HG03354 (cell line): ENCODE results near the gene VPS52.
A peak's percentile ranks its signal among the peaks of the same experiment; 100 is the strongest.

Experiments
- ATAC-seq: cut with Tn5 transposase; IDR thresholded peaks from one replicate; pipeline ENCODE4 v1.9.1; 2021; ENCODE audit warnings: mild to moderate bottlenecking; ENCODE audit not compliant: unreplicated experiment, poor library complexity, severe bottlenecking

Gene VPS52, protein sequence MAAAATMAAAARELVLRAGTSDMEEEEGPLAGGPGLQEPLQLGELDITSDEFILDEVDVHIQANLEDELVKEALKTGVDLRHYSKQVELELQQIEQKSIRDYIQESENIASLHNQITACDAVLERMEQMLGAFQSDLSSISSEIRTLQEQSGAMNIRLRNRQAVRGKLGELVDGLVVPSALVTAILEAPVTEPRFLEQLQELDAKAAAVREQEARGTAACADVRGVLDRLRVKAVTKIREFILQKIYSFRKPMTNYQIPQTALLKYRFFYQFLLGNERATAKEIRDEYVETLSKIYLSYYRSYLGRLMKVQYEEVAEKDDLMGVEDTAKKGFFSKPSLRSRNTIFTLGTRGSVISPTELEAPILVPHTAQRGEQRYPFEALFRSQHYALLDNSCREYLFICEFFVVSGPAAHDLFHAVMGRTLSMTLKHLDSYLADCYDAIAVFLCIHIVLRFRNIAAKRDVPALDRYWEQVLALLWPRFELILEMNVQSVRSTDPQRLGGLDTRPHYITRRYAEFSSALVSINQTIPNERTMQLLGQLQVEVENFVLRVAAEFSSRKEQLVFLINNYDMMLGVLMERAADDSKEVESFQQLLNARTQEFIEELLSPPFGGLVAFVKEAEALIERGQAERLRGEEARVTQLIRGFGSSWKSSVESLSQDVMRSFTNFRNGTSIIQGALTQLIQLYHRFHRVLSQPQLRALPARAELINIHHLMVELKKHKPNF

DNA sequence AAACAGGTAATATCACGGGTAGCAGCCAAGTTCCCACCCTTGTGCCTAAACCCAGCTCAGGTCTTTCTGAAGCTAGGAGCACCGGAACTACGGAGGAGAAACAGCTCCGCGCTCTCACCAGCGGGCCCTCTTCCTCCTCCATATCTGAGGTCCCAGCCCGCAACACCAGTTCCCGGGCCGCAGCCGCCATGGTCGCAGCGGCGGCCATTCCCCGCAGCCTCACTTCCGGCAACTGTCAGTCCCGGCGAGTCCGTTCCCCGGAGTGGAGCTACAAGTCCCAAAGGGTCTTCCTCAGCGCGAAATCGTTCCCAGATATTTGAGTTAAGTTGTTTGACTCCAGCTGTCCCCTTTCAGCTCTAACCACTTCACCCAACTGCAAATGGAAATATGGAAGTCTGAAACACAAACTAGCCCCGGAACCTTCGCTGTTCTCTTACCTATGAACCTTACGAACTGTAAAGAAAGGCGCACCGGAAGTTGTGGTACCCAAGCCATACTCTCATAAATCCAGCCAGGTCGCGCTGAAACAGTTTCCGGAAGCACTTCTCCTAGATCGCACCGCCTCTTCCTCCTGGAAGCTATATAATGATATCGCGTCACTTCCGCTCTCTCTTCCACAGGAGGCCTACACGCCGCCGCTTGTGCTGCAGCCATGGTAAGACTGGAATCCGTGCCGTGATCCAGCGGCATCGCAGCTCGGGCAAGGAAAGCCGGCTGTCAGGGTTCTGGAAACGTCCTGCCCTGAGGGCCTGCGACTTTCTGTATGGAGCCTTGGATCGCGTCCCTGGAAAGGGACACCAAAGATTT, at the start of gene VPS52, which contains the start of gene RPS18:
Gene VPS52 (minus strand): TSS at position 409 of the 807 bp plus-strand sequence. CDS start 201 bp downstream, at position 208.
Gene RPS18 (plus strand): TSS at position 608 of the 807 bp plus-strand sequence. CDS start 45 bp downstream, at position 653.
- peak; percentile 83 for ATAC-seq

DNA sequence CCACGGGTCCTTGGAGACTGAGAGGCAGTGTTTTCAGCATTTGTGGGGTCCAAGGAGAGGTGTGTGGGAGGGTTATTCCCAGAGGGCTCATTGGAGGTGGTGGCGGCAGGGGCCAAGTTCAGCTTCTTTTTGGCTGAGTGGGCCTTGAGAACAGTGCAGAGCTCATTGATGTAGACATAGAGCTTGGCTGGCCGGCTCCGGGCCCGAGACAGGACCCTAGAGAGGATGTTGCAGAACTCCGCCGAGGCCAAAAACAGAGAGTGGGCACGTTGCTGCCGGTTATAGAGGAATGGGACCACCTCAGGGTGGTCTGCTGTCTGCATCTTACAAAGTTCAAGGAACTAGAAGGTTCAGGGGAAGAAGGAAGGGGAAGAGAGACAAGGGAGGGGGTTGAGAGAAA, 49.6 kb upstream of the VPS52 start:
- no peak for ATAC-seq

DNA sequence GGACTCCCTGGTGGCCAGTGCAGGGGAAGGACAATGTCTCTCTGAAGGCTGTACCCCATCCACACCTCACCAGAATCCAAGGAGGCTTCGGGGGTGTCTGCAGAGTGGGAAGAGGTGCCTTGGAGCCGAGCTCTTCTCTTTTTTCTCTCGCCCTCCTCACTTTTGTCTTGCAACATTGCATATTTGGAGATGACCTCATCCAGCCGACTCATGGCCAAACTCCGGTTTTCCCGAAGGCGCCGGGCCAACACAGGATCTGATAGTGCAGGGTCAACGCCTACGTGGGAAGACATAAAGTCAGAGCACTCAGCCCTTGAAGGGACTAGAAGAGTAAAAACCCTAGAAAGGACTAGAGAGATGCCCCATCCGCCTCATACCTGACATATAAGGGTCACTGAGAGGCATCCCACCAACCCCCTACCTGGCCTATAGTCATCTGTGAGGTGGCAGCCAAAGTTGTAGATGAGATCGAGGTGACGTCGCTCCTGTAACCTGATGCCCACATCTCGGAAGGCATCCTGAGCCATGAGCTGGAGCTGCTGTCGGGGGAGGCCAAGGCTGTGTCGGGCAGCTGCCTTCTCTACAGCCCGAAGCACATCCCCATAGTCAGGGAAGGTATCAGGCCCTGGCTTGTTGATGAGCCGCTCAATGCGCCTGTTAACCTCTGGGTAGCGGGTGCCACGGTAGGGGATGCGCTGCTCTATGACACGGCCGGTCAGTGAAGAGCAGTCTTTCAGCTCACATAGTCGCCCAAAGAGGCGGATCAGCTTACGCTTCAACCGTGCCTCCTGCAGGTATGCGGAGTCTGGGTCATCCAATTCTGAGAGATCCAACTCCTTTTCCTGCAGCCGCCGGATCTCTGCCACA, 48.9 kb upstream of the VPS52 start:
- no peak for ATAC-seq

DNA sequence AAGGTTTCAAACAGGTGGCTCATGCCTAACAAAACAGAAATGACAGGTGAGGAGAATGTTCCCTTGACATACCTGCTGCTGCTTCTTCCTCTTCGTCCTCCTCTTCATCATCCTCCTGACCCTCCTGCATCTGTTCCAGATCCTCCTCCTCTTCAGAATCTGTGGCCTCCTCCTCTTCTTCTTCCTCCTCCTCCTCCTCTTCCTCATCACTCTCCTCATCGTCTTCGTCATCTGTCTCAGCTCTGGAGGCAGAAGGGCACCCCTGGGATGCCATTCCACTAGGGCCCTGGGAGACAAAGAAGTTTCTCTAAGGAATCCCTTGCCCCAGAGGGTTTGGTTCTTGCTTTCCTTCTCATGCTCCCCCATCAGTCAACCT, 48.3 kb upstream of the VPS52 start:
- no peak for ATAC-seq

DNA sequence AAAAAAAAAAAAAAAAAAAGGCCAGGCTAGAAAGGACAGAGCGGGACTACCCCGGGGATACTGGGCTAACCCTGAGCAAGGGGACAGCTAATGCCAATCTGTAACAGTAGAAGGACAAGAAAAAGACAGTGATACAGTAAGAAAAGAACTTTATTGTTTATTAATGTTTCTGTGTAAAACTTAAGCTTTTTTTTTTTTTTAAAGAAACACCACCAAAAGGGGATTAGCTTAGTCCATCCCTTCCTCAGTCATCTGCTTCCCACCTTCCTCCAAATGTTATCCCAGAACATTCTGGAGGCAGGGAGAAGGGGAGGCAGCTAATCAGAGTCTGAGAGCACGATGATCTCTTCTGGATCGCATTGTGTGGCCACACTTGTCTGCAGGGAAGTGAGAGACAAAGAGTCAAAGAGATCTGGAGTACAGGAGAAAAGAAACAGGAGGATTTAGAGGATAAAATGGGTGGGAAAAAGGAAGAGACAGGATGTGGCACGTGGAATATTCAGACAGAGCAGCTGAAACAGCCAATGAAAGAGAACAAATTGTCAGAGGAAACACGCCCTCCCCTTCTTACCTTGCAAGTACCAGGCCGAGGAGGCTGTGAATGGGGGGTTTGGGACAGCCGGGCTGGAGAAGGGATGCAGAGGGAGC, 46.9 kb upstream of the VPS52 start:
- no peak for ATAC-seq

DNA sequence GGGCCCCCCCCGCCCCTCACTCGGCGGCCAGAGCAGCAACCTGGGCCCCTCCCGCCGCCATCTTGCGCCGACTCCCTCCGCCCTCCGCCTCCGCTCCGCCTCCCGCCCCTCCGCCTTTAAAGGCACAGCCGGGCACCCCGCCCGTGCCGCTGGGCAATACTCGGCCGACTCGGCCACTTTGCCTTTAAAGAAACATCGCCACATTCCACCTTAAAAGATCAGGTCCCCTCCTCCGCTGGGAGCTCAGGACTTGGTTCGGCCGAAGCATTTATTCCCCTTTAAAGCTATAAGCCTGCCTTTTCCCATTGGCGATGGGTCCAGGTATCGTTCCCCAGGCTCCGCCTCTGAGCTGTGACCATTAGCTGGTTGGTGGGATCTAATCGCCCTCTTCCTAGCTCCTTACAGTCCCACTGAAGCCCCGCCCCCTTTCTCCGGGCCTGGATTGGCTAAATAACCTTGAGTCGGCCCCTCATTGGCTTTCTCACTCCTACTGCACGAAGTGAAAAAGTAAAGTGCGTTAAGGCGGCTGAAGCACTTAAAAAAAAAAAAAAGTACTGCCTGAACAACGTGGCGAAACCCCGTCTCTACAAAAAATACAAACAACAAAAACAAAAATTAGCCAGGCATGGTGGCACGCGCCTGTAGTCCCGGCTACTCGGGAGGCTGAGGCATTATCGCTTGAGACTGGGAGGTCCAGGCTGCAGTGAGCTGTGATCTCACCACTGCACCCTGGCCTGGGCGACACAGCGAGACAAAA, 46.2 kb upstream of the VPS52 start, which contains the start of gene ZBTB22:
Gene ZBTB22 (minus strand): TSS at position 76 of the 757 bp plus-strand sequence. CDS start 828 bp downstream, outside the sequence.
- peak; percentile 56 for ATAC-seq

DNA sequence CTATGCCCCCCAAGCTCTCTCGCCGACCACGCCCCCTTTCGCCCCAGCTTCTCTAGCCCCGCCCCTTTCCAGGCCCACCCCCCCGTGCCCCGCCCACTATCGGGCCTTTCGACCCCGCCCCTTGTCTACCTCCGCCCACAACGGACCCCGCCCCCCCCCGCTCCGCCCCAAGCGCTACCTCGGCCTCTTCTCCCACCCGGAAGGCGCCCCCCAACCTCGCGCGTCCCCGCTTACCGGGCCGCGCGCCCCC, 45.7 kb upstream of the VPS52 start:
- ATAC-seq = no peak

DNA sequence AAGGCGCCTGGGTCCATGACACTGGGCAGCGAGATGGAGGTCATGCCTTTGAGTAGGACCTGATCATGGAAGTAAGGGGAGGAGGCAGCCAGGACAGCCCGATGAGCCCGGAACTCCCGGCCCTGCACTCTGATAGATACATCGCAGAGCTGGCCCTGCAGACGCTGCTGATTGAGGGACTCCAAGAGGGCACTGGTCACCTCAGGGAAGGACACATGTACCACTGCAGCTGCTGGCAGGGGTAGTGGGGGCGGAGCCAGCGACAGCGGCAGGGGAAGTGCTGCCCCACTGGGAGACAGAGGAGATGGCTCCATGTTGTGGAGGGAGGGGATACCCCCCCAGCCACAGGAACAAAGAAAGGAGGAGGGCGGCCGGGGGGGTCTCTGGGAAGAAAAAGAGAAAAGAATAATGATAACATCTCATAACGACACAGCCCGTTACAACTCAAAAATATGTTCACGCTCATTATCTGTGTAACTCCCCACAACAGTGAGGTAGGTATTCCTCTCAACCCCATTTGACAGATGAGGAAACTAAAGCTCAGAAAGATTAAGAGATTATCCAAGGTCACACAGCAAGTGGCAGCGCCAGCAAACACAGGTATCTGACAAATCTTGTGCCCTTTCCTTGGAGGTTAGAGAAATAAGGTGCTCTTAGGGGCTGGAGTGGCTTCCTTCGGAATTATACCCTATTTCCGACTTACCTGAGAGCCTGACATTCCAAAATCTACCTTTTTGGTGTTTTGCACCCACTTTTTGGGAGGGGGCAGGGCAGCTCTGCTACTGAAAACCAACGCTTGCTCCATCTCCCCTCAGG, 45.1 kb upstream of the VPS52 start:
- ATAC-seq = no peak

DNA sequence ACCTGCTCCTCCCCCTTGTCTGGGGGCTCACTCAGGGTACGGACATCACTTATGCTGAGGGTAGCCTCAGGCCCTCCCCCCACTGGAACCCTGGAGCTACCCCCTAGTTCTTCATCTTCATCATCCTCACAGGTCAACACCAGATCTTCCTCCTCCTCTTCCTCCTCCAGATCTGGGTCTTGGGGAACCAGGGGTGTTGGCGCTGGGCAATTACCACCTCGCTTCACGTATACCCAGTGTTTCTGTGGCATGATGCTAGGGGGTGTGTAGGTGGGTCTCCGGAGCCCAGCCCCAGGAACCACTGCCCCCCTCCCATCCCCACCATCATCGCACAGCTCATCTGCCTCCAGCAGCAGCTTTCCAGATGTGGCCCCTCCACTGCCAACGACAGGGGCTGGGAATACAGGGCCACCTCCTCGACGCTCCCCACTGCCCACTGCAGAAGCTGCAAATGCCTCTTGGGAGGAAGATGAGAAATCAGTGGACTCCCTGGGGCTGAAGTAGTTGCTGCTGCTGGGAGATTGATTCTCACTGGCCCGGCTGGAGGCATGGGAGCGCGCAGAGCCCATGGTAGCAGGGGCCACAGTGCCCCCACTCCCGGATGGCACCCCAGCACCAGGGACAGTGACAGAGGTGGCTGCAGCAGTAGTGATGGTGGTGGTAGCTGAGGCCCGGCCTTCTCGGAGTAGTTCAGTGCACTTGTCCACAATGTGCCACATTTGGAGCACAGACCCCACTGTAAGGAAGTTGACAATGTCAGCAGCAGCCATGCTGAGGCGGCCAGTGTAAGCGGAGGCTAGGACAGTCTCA, 44.3 kb upstream of the VPS52 start:
- ATAC-seq = no peak

DNA sequence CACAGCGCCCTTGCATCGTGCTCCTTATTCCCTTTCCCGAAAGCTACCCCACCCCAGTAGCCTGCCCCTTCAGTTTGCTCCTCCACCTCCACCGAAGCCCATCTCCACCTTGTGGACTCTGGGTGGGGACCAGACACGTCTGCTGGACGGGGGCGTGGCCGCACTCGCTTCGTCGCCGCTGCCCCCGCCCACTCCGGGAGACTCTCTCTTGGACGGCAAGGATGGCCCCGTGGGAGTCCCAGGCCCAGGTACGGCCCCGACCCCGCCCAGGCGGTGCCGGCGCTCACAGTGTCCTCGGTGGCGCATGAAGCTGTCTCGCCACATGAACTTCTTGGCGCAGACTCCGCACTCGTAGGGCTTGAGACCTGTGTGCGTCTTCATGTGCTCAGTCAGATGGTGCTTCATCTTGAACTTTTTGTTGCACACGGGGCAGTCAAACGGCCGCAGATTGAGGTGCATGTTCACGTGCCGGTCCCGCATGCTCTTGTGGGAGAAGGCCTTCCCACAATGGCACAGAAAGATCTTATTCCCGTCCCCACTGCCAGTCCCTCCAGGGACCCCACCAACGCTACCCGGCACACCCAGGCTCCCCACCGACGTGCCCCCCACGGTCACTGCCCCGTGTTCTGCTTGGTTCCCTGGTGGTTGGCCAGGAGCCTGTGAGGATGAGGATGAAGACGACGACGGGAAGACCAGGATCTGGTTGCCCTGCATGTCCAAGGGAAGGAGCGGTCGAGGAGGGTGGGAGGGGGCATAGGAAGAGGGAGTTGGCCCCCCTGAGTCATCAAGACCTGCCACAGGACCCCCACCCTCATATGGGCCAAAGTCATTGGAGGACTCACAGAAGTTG, 43.5 kb upstream of the VPS52 start:
- no peak for ATAC-seq

DNA sequence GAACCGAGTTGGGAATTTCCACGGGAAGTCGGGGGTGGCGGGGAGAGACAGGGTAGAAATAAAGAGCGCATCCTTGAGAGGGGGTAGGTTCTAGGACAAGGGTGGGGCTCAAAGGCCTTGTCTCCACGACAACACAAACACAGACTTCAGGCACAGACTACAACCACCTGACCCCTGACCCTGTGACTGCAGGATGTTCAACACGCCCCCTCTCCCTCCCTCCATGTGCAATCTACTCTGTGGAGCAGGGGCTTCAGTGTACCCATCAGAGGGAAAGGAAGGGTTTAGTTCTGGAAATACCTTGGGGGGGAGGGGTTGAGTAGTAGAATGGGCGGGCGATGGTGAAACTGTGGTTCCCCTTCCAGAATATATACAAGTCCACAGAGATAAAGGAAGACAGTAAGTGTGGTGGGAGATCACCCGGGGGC, 42.9 kb upstream of the VPS52 start:
- ATAC-seq = peak; percentile 31

DNA sequence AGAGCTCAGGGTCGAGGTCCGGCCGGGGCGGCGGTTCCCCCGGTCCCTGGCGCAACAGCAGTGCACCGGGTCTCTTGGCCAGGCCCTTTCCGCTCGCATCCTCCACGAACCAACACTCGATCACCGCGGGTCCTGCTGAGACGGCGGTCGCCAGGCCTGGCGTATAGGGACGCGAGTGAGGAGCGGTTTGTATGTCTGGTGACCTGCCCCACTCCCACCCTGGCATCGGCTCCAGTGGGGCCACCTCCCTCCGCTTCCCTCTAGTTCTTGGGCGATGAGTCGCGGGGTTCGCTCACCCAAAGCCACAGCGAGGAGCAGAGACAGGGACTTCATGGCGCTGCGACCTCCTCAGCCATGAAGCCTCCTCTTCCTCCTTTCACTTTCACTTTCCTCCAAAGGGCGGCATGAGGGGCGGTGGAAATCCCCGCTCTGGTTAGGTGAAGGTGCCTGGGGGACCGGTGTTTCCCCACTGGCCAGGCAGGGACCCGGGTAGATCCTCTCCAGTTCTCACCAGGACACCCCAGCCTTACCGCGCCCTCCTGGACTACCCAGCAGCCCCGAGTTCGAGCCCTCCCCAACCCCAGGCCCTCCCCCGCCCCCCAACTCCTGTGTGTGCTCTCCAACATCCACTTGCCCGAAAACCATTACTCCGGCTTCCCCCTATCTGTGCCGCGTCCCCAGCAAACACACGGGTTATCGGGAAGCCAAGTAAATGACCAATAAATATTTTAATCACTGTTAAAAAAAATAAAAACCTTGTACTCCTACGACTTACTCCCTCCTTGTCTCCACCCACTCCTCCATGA, 42.2 kb upstream of the VPS52 start, which contains the start of gene TAPBP:
Gene TAPBP (minus strand): TSS at position 370 of the 806 bp plus-strand sequence. CDS start 37 bp downstream, at position 333.
- ATAC-seq = peak; percentile 46

DNA sequence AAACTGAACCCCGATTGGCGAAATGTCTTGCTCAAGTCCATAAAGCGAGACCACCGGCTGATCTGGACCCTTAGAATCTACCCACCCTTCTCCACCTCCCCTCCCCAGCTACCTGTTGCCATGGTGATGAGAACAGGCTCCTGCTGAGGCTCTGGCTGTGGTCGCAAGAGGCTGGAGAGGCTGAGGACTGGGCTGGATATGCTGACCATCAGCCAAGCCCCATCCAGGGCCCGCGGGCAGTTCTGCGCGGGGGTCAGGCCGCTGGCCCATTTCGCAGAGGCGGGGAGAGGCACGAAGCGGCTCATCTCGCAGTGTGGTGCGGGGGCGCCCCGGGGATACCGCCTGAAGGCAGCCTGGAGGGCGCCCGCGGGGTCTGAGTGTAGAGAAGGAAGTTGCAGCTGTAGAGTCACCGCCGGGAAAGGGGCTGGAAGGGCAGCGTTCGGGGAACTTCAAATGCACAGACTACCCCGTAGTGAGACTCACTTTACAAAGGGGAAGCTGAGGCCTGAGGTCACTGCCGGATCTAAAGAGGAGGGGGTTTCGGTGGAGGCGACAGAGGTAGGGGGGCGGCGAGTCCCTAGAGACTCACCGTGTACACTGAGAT, 41.5 kb upstream of the VPS52 start:
- ATAC-seq = peak; percentile 1

DNA sequence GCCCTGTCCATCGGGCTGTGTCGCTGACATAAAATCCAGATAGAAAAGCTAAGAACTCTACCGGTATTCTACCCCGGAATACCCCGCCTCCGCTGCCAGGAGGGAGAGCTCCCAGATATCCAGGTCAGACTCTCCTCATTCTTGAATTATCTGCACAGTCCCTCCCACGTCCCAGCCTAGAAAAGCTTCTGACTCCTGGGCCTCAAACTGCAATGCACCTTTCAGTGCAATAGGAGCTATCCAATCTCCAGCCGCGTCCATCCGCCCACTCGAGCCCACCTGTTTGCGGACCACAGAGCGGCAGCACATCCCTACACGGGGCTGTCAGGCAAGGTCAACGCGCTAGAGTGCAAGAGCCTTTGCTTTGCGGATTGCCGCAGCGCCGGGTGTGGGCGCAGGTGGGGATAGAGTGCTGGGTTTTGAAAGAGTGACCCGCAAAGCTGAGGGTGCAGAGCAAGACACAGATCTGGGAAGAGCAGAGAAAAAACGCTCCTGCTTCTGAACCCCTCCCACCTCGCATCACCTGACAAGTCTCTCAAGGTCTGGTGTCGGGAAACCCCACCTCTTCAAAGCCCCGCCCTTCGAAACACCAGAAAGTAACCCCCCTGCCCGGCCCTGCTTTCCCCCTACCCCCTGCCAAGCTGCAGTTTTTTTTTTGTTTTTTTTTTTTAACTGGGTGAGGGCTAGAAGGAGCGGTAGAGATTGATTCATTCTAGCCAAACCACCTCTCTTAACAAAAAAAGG, 40.9 kb upstream of the VPS52 start:
- peak; percentile 35 for ATAC-seq
